ENCODE data around the gene MDM4. TPM values are rescaled to one million over a fixed set of nuclear protein-coding genes. Genes with fewer than 3 reads are reported as not detected.

MDM4 gene
- total RNA-seq, 1 donor from 2014 or later = 41.1 TPM

- Histone ChIP-seq H3K27ac (ENCODE audit: low read depth, low read length) (no peak overlapping the region), H2AFZ (ENCODE audit: low read depth, low read length) (no peak overlapping the region), H3K9ac (ENCODE audit: low read length) (no peak overlapping the region), H3K4me1 (ENCODE audit: insufficient read depth, low read length) (no peaks in the 10 kb centered on the region), H3K4me2 (ENCODE audit: low read length) (no peak overlapping the region), H3K9me3 (ENCODE audit: insufficient read depth, low read depth, low read length) (no peaks in the 10 kb centered on the region), H4K20me1 (ENCODE audit: insufficient read depth, low read length) (no peaks in the 10 kb centered on the region), H3K27me3 (ENCODE audit: insufficient read depth, low read length) (peaks cover 12% of the 10 kb centered on the region), H3K4me3 (ENCODE audit: insufficient read depth, low read depth, low read length) (no peak overlapping the region), H3K36me3 (ENCODE audit: insufficient read depth, low read length) (no peaks in the 10 kb centered on the region), H3K79me2 (ENCODE audit: insufficient read depth, low read length) (no peaks in the 10 kb centered on the region)
- Mint-ChIP-seq H3K4me3 (ENCODE audit: unreplicated experiment) (no peak overlapping the region), H3K27me3 (ENCODE audit: low read depth, unreplicated experiment) (peaks cover 14% of the 10 kb centered on the region), H3K27ac (ENCODE audit: unreplicated experiment) (no peak overlapping the region), H3K4me1 (ENCODE audit: low read depth, unreplicated experiment) (peaks cover 3% of the 10 kb centered on the region), H3K9me3 (ENCODE audit: unreplicated experiment) (no peaks in the 10 kb centered on the region), H3K36me3 (ENCODE audit: low read depth, unreplicated experiment) (no peaks in the 10 kb centered on the region)
- no peak for DNase-seq (ENCODE audit: low read depth)
- FAIRE-seq = no peak
- TF ChIP-seq CTCF (IDR thresholded peaks at IDR 0.05; ENCODE audit: insufficient read depth, low read depth, low read length) (no peak), EZH2 (IDR thresholded peaks at IDR 0.05; ENCODE audit: insufficient read depth, low read length) (no peak)
Observed at GRCh38 chr1:204502241-204502640, 14.0 kb upstream of the MDM4 start.

GRCh38 chr1:204503122-204503912 lies 12.9 kb upstream of the MDM4 start:
- no peak overlapping the region for H3K4me3 Mint-ChIP-seq (ENCODE audit: unreplicated experiment)
- Histone ChIP-seq H3K9me3 (ENCODE audit: insufficient read depth, low read depth, low read length) (no peaks in the 10 kb centered on the region), H4K20me1 (ENCODE audit: insufficient read depth, low read length) (no peaks in the 10 kb centered on the region), H3K4me1 (ENCODE audit: insufficient read depth, low read length) (no peaks in the 10 kb centered on the region), H3K27ac (ENCODE audit: low read depth, low read length) (no peak overlapping the region), H2AFZ (ENCODE audit: low read depth, low read length) (no peak overlapping the region), H3K36me3 (ENCODE audit: insufficient read depth, low read length) (no peaks in the 10 kb centered on the region), H3K27me3 (ENCODE audit: insufficient read depth, low read length) (peaks cover 3% of the 10 kb centered on the region), H3K79me2 (ENCODE audit: insufficient read depth, low read length) (no peaks in the 10 kb centered on the region), H3K9ac (ENCODE audit: low read length) (no peak overlapping the region), H3K4me3 (ENCODE audit: insufficient read depth, low read depth, low read length) (no peak overlapping the region), H3K4me2 (ENCODE audit: low read length) (no peak overlapping the region)
- no peak overlapping the region for H3K27ac Mint-ChIP-seq (ENCODE audit: unreplicated experiment)
- no peak for FAIRE-seq
- DNase-seq (ENCODE audit: low read depth) = peak; percentile 29
- TF ChIP-seq CTCF (IDR thresholded peaks at IDR 0.05; ENCODE audit: insufficient read depth, low read depth, low read length) = peak; percentile 86
- TF ChIP-seq EZH2 (IDR thresholded peaks at IDR 0.05; ENCODE audit: insufficient read depth, low read length) = no peak
- no peaks in the 10 kb centered on the region for H3K4me1 Mint-ChIP-seq (ENCODE audit: low read depth, unreplicated experiment)
- no peaks in the 10 kb centered on the region for H3K9me3 Mint-ChIP-seq (ENCODE audit: unreplicated experiment)
- H3K27me3 Mint-ChIP-seq (ENCODE audit: low read depth, unreplicated experiment) = peaks cover 8% of the 10 kb centered on the region
- H3K36me3 Mint-ChIP-seq (ENCODE audit: low read depth, unreplicated experiment) = no peaks in the 10 kb centered on the region

- no peak for TF ChIP-seq CTCF (IDR thresholded peaks at IDR 0.05; ENCODE audit: insufficient read depth, low read depth, low read length)
- TF ChIP-seq EZH2 (IDR thresholded peaks at IDR 0.05; ENCODE audit: insufficient read depth, low read length) = no peak
- Mint-ChIP-seq H3K27ac (ENCODE audit: unreplicated experiment) (no peak overlapping the region), H3K4me1 (ENCODE audit: low read depth, unreplicated experiment) (no peaks in the 10 kb centered on the region), H3K4me3 (ENCODE audit: unreplicated experiment) (no peak overlapping the region), H3K27me3 (ENCODE audit: low read depth, unreplicated experiment) (peaks cover 4% of the 10 kb centered on the region), H3K36me3 (ENCODE audit: low read depth, unreplicated experiment) (no peaks in the 10 kb centered on the region), H3K9me3 (ENCODE audit: unreplicated experiment) (no peaks in the 10 kb centered on the region)
- no peaks in the 10 kb centered on the region for H4K20me1 ChIP-seq (ENCODE audit: insufficient read depth, low read length)
- no peaks in the 10 kb centered on the region for H3K9me3 ChIP-seq (ENCODE audit: insufficient read depth, low read depth, low read length)
- DNase-seq (ENCODE audit: low read depth) (no peak), FAIRE-seq (no peak)
- no peaks in the 10 kb centered on the region for H3K79me2 ChIP-seq (ENCODE audit: insufficient read depth, low read length)
- no peak overlapping the region for H2AFZ ChIP-seq (ENCODE audit: low read depth, low read length)
- no peak overlapping the region for H3K27ac ChIP-seq (ENCODE audit: low read depth, low read length)
- peaks cover 1% of the 10 kb centered on the region for H3K27me3 ChIP-seq (ENCODE audit: insufficient read depth, low read length)
- H3K9ac ChIP-seq (ENCODE audit: low read length) = no peak overlapping the region
- H3K4me1 ChIP-seq (ENCODE audit: insufficient read depth, low read length) = no peaks in the 10 kb centered on the region
- H3K4me2 ChIP-seq (ENCODE audit: low read length) = no peak overlapping the region
- no peak overlapping the region for H3K4me3 ChIP-seq (ENCODE audit: insufficient read depth, low read depth, low read length)
- H3K36me3 ChIP-seq (ENCODE audit: insufficient read depth, low read length) = no peaks in the 10 kb centered on the region
Observed at GRCh38 chr1:204503913-204504519, 12.2 kb upstream of the MDM4 start.
